ENCODE results near the gene BTBD18.

The BTBD18 gene

GRCh38 chr11:57776031-57776521, 24.5 kb upstream of the BTBD18 start:
- no peak for TF ChIP-seq EP300 (IDR thresholded peaks at IDR 0.05; ENCODE audit: borderline replicate concordance)
- TF ChIP-seq RAD21 (IDR thresholded peaks at IDR 0.05; ENCODE audit: low read depth) = no peak
- TF ChIP-seq FOXM1 (IDR thresholded peaks at IDR 0.05; ENCODE audit: borderline replicate concordance, low read depth) = no peak
- peak; percentile 20; the same call in 1 of the 2 replicates for TF ChIP-seq TEAD4 (IDR thresholded peaks at IDR 0.05)

- no peak for TF ChIP-seq RAD21 (IDR thresholded peaks at IDR 0.05; ENCODE audit: low read depth)
- TF ChIP-seq FOXM1 (IDR thresholded peaks at IDR 0.05; ENCODE audit: borderline replicate concordance, low read depth) = no peak
- no peak for TF ChIP-seq ZBTB7A (IDR thresholded peaks at IDR 0.05; ENCODE audit: low read depth)
- no peak for TF ChIP-seq TAF1 (IDR thresholded peaks at IDR 0.05; ENCODE audit: low read depth)
- TF ChIP-seq, protein P1, sequence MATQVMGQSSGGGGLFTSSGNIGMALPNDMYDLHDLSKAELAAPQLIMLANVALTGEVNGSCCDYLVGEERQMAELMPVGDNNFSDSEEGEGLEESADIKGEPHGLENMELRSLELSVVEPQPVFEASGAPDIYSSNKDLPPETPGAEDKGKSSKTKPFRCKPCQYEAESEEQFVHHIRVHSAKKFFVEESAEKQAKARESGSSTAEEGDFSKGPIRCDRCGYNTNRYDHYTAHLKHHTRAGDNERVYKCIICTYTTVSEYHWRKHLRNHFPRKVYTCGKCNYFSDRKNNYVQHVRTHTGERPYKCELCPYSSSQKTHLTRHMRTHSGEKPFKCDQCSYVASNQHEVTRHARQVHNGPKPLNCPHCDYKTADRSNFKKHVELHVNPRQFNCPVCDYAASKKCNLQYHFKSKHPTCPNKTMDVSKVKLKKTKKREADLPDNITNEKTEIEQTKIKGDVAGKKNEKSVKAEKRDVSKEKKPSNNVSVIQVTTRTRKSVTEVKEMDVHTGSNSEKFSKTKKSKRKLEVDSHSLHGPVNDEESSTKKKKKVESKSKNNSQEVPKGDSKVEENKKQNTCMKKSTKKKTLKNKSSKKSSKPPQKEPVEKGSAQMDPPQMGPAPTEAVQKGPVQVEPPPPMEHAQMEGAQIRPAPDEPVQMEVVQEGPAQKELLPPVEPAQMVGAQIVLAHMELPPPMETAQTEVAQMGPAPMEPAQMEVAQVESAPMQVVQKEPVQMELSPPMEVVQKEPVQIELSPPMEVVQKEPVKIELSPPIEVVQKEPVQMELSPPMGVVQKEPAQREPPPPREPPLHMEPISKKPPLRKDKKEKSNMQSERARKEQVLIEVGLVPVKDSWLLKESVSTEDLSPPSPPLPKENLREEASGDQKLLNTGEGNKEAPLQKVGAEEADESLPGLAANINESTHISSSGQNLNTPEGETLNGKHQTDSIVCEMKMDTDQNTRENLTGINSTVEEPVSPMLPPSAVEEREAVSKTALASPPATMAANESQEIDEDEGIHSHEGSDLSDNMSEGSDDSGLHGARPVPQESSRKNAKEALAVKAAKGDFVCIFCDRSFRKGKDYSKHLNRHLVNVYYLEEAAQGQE (IDR thresholded peaks at IDR 0.05; ENCODE audit: low read depth) = no peak
- TF ChIP-seq CREB1 (IDR thresholded peaks at IDR 0.05; ENCODE audit: low read depth) = no peak
- no peak for TF ChIP-seq NFIC (IDR thresholded peaks at IDR 0.05)
- TF ChIP-seq TCF12 (IDR thresholded peaks at IDR 0.05; ENCODE audit: low read depth) = no peak
- no peak for TF ChIP-seq TEAD4 (IDR thresholded peaks at IDR 0.05)
- no peak for TF ChIP-seq CEBPB (IDR thresholded peaks at IDR 0.05)
- TF ChIP-seq, protein P2, sequence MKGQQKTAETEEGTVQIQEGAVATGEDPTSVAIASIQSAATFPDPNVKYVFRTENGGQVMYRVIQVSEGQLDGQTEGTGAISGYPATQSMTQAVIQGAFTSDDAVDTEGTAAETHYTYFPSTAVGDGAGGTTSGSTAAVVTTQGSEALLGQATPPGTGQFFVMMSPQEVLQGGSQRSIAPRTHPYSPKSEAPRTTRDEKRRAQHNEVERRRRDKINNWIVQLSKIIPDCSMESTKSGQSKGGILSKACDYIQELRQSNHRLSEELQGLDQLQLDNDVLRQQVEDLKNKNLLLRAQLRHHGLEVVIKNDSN (IDR thresholded peaks at IDR 0.05) = no peak
- no peak for TF ChIP-seq MAX (IDR thresholded peaks at IDR 0.05)
- no peak for TF ChIP-seq EP300 (IDR thresholded peaks at IDR 0.05; ENCODE audit: borderline replicate concordance)
- no peak for TF ChIP-seq EGR1 (IDR thresholded peaks at IDR 0.05)
- no peak for TF ChIP-seq YY1 (IDR thresholded peaks at IDR 0.05; ENCODE audit: low read depth)
These were observed 23.9 kb upstream of the BTBD18 start for GRCh38 chr11:57775491-57775890.

DNA sequence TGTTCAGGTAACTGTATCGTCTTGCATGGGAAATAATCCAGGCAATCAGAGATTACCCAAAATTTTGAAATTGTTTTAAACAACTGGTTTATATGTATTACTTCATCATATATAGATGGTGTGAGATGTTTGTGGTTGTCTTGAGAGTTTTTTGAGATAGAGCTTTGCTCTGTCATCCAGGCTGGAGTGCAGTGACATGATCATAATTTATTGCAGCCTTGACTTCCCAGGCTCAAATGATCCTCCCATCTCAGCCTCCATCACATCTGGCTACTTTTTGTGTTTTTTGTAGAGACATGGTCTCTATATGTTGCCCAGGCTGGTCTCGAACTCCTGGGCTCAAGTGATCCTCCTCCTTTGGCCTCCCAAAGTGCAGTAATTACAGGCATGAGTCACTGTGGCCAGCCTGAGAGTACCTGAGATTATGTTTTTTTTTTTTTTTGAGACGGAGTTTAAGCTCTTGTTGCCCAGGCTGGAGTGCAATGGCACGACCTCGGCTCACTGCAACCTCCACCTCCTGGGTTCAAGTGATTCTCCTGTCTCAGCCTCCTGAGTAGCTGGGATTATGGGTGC, 21.5 kb upstream of the BTBD18 start:
- TF ChIP-seq NFIC (IDR thresholded peaks at IDR 0.05) = no peak
- no peak for TF ChIP-seq YY1 (IDR thresholded peaks at IDR 0.05; ENCODE audit: low read depth)
- no peak for TF ChIP-seq FOXM1 (IDR thresholded peaks at IDR 0.05; ENCODE audit: borderline replicate concordance, low read depth)
- TF ChIP-seq, protein P1 (IDR thresholded peaks at IDR 0.05; ENCODE audit: low read depth) = no peak
- TF ChIP-seq CEBPB (IDR thresholded peaks at IDR 0.05) = no peak
- no peak for TF ChIP-seq MAX (IDR thresholded peaks at IDR 0.05)
- no peak for TF ChIP-seq RAD21 (IDR thresholded peaks at IDR 0.05; ENCODE audit: low read depth)
- TF ChIP-seq ZBTB7A (IDR thresholded peaks at IDR 0.05; ENCODE audit: low read depth) = no peak
- TF ChIP-seq EP300 (IDR thresholded peaks at IDR 0.05; ENCODE audit: borderline replicate concordance) = no peak
- TF ChIP-seq TCF12 (IDR thresholded peaks at IDR 0.05; ENCODE audit: low read depth) = no peak
- no peak for TF ChIP-seq TEAD4 (IDR thresholded peaks at IDR 0.05)
- no peak for TF ChIP-seq CREB1 (IDR thresholded peaks at IDR 0.05; ENCODE audit: low read depth)
- TF ChIP-seq, protein P2 (IDR thresholded peaks at IDR 0.05) = no peak
- TF ChIP-seq TAF1 (IDR thresholded peaks at IDR 0.05; ENCODE audit: low read depth) = no peak
- no peak for TF ChIP-seq EGR1 (IDR thresholded peaks at IDR 0.05)

DNA sequence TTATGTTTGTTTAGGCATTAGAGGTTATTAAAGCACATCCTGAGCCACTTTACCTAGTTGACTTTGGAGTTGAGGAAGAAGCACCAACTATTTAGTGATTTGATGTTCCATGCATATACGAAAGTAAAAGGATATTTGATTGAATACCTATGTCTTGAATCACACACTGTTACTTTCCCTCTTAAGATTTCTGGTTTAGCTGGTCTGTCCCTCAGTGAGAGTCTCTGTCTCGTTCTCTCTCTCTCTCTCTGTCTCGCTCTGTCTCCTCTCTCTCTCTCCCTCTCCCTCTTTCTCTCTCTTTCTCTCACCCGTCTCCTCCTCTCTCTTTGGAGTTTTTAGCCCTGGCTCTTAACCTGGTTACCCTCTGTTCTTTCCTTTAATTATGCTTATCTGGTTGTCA, 20.9 kb upstream of the BTBD18 start:
- TF ChIP-seq ZBTB7A (IDR thresholded peaks at IDR 0.05; ENCODE audit: low read depth) (no peak), NFIC (IDR thresholded peaks at IDR 0.05) (no peak), EP300 (IDR thresholded peaks at IDR 0.05; ENCODE audit: borderline replicate concordance) (no peak), TAF1 (IDR thresholded peaks at IDR 0.05; ENCODE audit: low read depth) (no peak), EGR1 (IDR thresholded peaks at IDR 0.05) (no peak), CEBPB (IDR thresholded peaks at IDR 0.05) (no peak), RAD21 (IDR thresholded peaks at IDR 0.05; ENCODE audit: low read depth) (no peak), FOXM1 (IDR thresholded peaks at IDR 0.05; ENCODE audit: borderline replicate concordance, low read depth) (no peak), YY1 (IDR thresholded peaks at IDR 0.05; ENCODE audit: low read depth) (no peak), TCF12 (IDR thresholded peaks at IDR 0.05; ENCODE audit: low read depth) (no peak), TEAD4 (IDR thresholded peaks at IDR 0.05) (no peak), MAX (IDR thresholded peaks at IDR 0.05) (no peak), CREB1 (IDR thresholded peaks at IDR 0.05; ENCODE audit: low read depth) (no peak)
- TF ChIP-seq, protein P1 (IDR thresholded peaks at IDR 0.05; ENCODE audit: low read depth) = no peak
- TF ChIP-seq, protein P2 (IDR thresholded peaks at IDR 0.05) = no peak

Data from Ishikawa (cell line).